GM19452 (cell line): ENCODE data around the gene ZNF775.
A peak's percentile ranks its signal among the peaks of the same experiment; 100 is the strongest.

Source experiments
- ATAC-seq: cut with Tn5 transposase; IDR thresholded peaks from one replicate; pipeline ENCODE4 v1.9.1; 2021; ENCODE audit not compliant: unreplicated experiment

The ZNF775 gene

GRCh38 chr7:150410680-150411346, 31.7 kb downstream of the ZNF775 start:
- no peak for ATAC-seq

GRCh38 chr7:150411606-150412005, 32.5 kb downstream of the ZNF775 start:
- no peak for ATAC-seq

GRCh38 chr7:150412016-150412415, 32.9 kb downstream of the ZNF775 start:
- no peak for ATAC-seq

GRCh38 chr7:150412518-150413488, 33.7 kb downstream of the ZNF775 start:
- ATAC-seq, result no peak

- no peak for ATAC-seq
Measured at GRCh38 chr7:150413640-150414081, 34.5 kb downstream of the ZNF775 start.

GRCh38 chr7:150415161-150416153, 36.3 kb downstream of the ZNF775 start:
- ATAC-seq, result no peak

GRCh38 chr7:150417239-150417638, 38.1 kb downstream of the ZNF775 start:
- ATAC-seq, result no peak

- ATAC-seq, result no peak
Measured at GRCh38 chr7:150417863-150418262, 38.7 kb downstream of the ZNF775 start.

GRCh38 chr7:150420242-150420641, 41.1 kb downstream of the ZNF775 start:
- no peak for ATAC-seq

- peak; percentile 98 for ATAC-seq
Measured at GRCh38 chr7:150420987-150421674, 42.0 kb downstream of the ZNF775 start.

- ATAC-seq, result no peak
Measured at GRCh38 chr7:150421831-150422230, 42.7 kb downstream of the ZNF775 start.

GRCh38 chr7:150425670-150426069, 46.5 kb downstream of the ZNF775 start:
- no peak for ATAC-seq

- peak; percentile 53 for ATAC-seq
Measured at GRCh38 chr7:150428671-150429451, 49.7 kb downstream of the ZNF775 start.

- no peak for ATAC-seq
Measured at GRCh38 chr7:150429699-150430098, 50.6 kb downstream of the ZNF775 start.

GRCh38 chr7:150430465-150431085, 51.4 kb downstream of the ZNF775 start:
- ATAC-seq, result no peak

GRCh38 chr7:150431839-150432658, 52.9 kb downstream of the ZNF775 start:
- ATAC-seq, result no peak

GRCh38 chr7:150432915-150433892, 54.1 kb downstream of the ZNF775 start:
- peak; percentile 38 for ATAC-seq
